GM18909 (cell line): Measurements from ENCODE around the gene EPHA7.

Source experiments
- ATAC-seq: cut with Tn5 transposase; IDR thresholded peaks from one replicate; pipeline ENCODE4 v1.9.1; 2021; ENCODE audit warnings: mild to moderate bottlenecking; ENCODE audit not compliant: unreplicated experiment, poor library complexity

Gene EPHA7

DNA sequence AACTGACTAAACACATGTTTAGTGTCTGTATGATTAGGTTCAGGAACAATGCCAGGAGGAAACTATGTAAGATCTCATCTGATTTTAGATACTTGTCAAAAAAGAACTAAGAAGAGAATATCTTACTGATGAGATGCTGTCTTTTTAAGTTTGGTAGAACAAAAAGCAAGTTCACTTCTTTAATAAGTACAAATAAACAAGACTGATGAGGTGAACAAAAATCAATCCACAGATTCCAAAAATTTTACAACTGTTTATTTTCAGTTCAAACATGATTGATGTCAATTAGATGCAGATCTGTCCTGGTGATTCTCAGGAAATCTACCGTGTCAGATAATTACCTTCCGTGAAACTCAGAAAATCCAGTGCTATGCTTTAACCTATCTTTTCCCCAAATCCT is 24.9 kb downstream of the EPHA7 start:
- ATAC-seq: no peak

- ATAC-seq: no peak
Measured at GRCh38 chr6:93393554-93394074, 25.7 kb downstream of the EPHA7 start.

GRCh38 chr6:93392797-93393196 is 26.6 kb downstream of the EPHA7 start:
- ATAC-seq: no peak

GRCh38 chr6:93391965-93392364 is 27.4 kb downstream of the EPHA7 start:
- ATAC-seq: no peak

- ATAC-seq: no peak
Measured at GRCh38 chr6:93389192-93389591, 30.2 kb downstream of the EPHA7 start.

- no peak for ATAC-seq
Measured at GRCh38 chr6:93388070-93388469, 31.3 kb downstream of the EPHA7 start.

GRCh38 chr6:93376026-93376540 is 43.3 kb downstream of the EPHA7 start:
- ATAC-seq: no peak

- ATAC-seq: no peak
Measured at GRCh38 chr6:93373445-93373844, 45.9 kb downstream of the EPHA7 start.

- ATAC-seq: no peak
Measured at GRCh38 chr6:93371756-93372155, 47.6 kb downstream of the EPHA7 start.

DNA sequence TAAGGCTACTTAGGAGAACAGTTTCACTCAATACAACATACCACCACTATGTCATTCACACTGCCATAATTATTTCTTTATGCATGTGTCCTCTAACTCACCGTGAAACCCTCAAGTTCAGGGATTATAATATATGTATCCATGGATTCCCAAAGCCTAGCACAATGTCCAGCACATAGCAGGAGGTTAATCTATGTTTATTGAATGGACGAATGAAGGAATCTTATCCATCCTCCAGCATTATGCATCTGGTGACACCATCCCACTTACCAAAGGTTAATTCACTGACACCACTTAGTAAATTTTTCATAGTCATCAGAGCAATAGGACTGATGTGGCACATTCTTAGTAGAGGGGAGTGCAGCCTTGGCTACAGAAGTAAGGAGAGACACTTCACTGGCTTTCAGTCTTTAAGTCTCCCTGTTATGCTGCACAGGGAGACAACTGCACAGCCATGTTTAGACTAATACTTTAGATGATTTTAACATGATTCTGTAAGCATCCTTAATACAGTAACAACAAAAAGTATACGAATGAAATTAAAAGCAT is 49.7 kb downstream of the EPHA7 start:
- no peak for ATAC-seq

- ATAC-seq: no peak
Measured at GRCh38 chr6:93366506-93366905, 52.9 kb downstream of the EPHA7 start.

GRCh38 chr6:93365445-93365844 is 53.9 kb downstream of the EPHA7 start:
- no peak for ATAC-seq

GRCh38 chr6:93358435-93358834 is 60.9 kb downstream of the EPHA7 start:
- ATAC-seq: no peak

- no peak for ATAC-seq
Measured at GRCh38 chr6:93352604-93353003, 66.8 kb downstream of the EPHA7 start.

GRCh38 chr6:93351222-93351621 is 68.1 kb downstream of the EPHA7 start:
- no peak for ATAC-seq

GRCh38 chr6:93350774-93351173 is 68.6 kb downstream of the EPHA7 start:
- no peak for ATAC-seq

- ATAC-seq: no peak
Measured at GRCh38 chr6:93344333-93344835, 75.0 kb downstream of the EPHA7 start.

DNA sequence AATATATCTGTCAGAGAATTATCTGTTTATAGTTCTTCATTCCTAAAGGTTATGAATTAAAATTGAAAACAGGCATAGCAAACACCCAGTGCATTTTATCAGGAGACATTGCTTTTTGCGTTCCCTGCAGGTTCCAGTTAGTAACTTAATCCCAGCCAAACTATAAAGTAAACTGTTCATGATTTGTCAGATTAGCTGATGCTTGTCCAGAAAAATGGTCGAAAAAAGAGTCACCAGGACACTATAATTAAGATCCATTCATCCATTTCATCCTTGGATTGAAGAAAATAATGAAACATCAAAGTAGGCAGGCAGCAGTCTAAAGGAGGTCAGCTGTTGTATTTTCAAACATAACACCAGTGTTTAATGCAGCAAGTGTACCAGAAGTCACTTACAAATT is 75.9 kb downstream of the EPHA7 start:
- no peak for ATAC-seq

- no peak for ATAC-seq
Measured at GRCh38 chr6:93341900-93342613, 77.3 kb downstream of the EPHA7 start.

- ATAC-seq: no peak
Measured at GRCh38 chr6:93337772-93338394, 81.5 kb downstream of the EPHA7 start.

DNA sequence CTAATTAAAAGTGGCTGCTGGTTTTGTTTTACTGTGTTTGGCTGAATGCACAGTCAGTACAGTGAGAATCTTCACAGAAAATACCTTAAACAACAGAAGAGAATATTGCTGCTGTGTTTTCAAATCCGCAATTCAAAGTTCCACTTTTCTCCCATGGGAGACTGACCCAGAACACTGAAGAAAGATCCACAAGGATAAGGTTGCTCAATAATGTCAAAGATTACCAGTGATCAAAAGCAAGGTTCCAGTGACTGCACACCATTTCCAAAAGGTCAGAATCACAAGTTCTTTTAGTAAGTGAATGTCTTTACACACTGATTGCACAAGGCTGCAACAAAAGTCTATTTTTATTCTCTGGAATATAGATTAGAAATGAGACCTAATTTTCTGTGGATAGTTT is 82.3 kb downstream of the EPHA7 start:
- no peak for ATAC-seq
